ENCODE results near the gene WDR62. TPM values are rescaled to one million over a fixed set of nuclear protein-coding genes. Genes with fewer than 3 reads are reported as not detected.

Gene WDR62
- total and polyA plus RNA-seq, 2 of the 8 experiments (the other 6 are each of a cell fraction or from before 2014, with no cell fraction given): 28.2 to 39.5 TPM

- TF ChIP-seq ATF2 (IDR thresholded peaks at IDR 0.05; ENCODE audit: low read length): no peak
- TF ChIP-seq KDM4A (IDR thresholded peaks at IDR 0.05; ENCODE audit: low read depth, low read length, severe bottlenecking): peak; percentile 50
- TF ChIP-seq GTF2F1 (IDR thresholded peaks at IDR 0.05; ENCODE audit: borderline replicate concordance, low read depth, low read length): no peak
- TF ChIP-seq RNF2 (IDR thresholded peaks at IDR 0.05; ENCODE audit: borderline replicate concordance, low read depth, low read length, missing control alignments, poor library complexity, severe bottlenecking): no peak
- TF ChIP-seq TAF7 (optimal IDR thresholded peaks at IDR 0.05; ENCODE audit: borderline replicate concordance, low read depth, low read length): peak; percentile 35
- TF ChIP-seq BACH1 (IDR thresholded peaks at IDR 0.05; ENCODE audit: low read length): no peak
- no peak; the same call in 1 of the 2 replicates for TF ChIP-seq POLR2AphosphoS5 (IDR thresholded peaks at IDR 0.05; ENCODE audit: low read depth, low read length)
- no peak for TF ChIP-seq EP300 (IDR thresholded peaks at IDR 0.05; ENCODE audit: borderline replicate concordance in 1 of 2, low read depth in 2 of 2, low read length in 2 of 2)
- no peak for TF ChIP-seq RAD21 (IDR thresholded peaks at IDR 0.05 in 1 of 2, conservative IDR thresholded peaks at IDR 0.05 in 1 of 2; ENCODE audit: low read depth in 2 of 2, low read length in 2 of 2)
- no peak for TF ChIP-seq USF2 (IDR thresholded peaks at IDR 0.05; ENCODE audit: low read length)
- TF ChIP-seq POU5F1 (IDR thresholded peaks at IDR 0.05; ENCODE audit: low read depth, low read length): no peak
- TF ChIP-seq TEAD4 (IDR thresholded peaks at IDR 0.05; ENCODE audit: low read depth, low read length): no peak
- no peak; the same call in 1 of the 2 replicates for TF ChIP-seq RBBP5 (IDR thresholded peaks at IDR 0.05; ENCODE audit: borderline replicate concordance, low read depth, low read length)
- TF ChIP-seq NRF1 (IDR thresholded peaks at IDR 0.05; ENCODE audit: low read depth, low read length): no peak
- TF ChIP-seq PHF8 (conservative IDR thresholded peaks at IDR 0.05; ENCODE audit: low read depth, low read length): peak; percentile 70
- TF ChIP-seq JUN (IDR thresholded peaks at IDR 0.05; ENCODE audit: low read depth, low read length): no peak
- TF ChIP-seq ZNF274 (IDR thresholded peaks at IDR 0.05; ENCODE audit: borderline replicate concordance, extremely low read depth, low read length): no peak
- TF ChIP-seq SP4 (IDR thresholded peaks at IDR 0.05; ENCODE audit: low read length): no peak
- TF ChIP-seq BRCA1 (IDR thresholded peaks at IDR 0.05; ENCODE audit: low read depth, low read length): no peak
- TF ChIP-seq CBX5 (IDR thresholded peaks at IDR 0.05; ENCODE audit: low read depth, low read length): no peak
Measured at GRCh38 chr19:36115453-36116343, 61.0 kb downstream of the WDR62 start, which contains the start of gene TBCB (continued).
